ENCODE results near the gene RBPJ. TPM values are rescaled to one million over a fixed set of nuclear protein-coding genes. Genes with fewer than 3 reads are reported as not detected.

Gene RBPJ
- total RNA-seq, 1 experiment from 2014 or later: 59.8 TPM

GRCh38 chr4:26349496-26349895 is 28.7 kb downstream of the RBPJ start:
- Histone ChIP-seq H3K4me1 (ENCODE audit: insufficient read depth, low read length, poor library complexity, severe bottlenecking) (peaks cover 15% of the 10 kb centered on the region), H3K27ac (ENCODE audit: low read depth, low read length, poor library complexity, severe bottlenecking) (no peak overlapping the region), H3K9me3 (ENCODE audit: low read depth, low read length, poor library complexity, severe bottlenecking) (no peaks in the 10 kb centered on the region), H3K27me3 (replicated peaks; ENCODE audit: insufficient read depth, low read depth, low read length, poor library complexity) (no peaks in the 10 kb centered on the region), H3K36me3 (ENCODE audit: insufficient read depth, low read length, poor library complexity, severe bottlenecking) (no peaks in the 10 kb centered on the region), H3K4me3 (ENCODE audit: low read depth, low read length, poor library complexity, severe bottlenecking) (no peak overlapping the region)
- intact Hi-C loops (cut with micrococcal nuclease; ENCODE audit: unreplicated experiment): no loop called here
- no TSS peak for BruUV-seq (replicated peaks)
- DNase-seq (ENCODE audit: low spot score): no peak
- POLR2A ChIA-PET (ENCODE audit: low non-redundant PET): no interaction called here
- CTCF ChIA-PET: no interaction called here
- TF ChIP-seq CTCF (conservative IDR thresholded peaks at IDR 0.05; ENCODE audit: low read depth, low read length) (no peak), EZH2 (IDR thresholded peaks at IDR 0.05; ENCODE audit: borderline replicate concordance, low read depth, low read length, poor library complexity, severe bottlenecking) (no peak)

- TF ChIP-seq EZH2 (IDR thresholded peaks at IDR 0.05; ENCODE audit: borderline replicate concordance, low read depth, low read length, poor library complexity, severe bottlenecking) (no peak), CTCF (conservative IDR thresholded peaks at IDR 0.05; ENCODE audit: low read depth, low read length) (no peak)
- no peak for DNase-seq (ENCODE audit: low spot score)
- POLR2A ChIA-PET (ENCODE audit: low non-redundant PET): no interaction called here
- intact Hi-C loops (cut with micrococcal nuclease; ENCODE audit: unreplicated experiment): no loop called here
- Histone ChIP-seq H3K4me1 (ENCODE audit: insufficient read depth, low read length, poor library complexity, severe bottlenecking) (peaks cover 5% of the 10 kb centered on the region), H3K9me3 (ENCODE audit: low read depth, low read length, poor library complexity, severe bottlenecking) (no peaks in the 10 kb centered on the region), H3K27ac (ENCODE audit: low read depth, low read length, poor library complexity, severe bottlenecking) (no peak overlapping the region), H3K4me3 (ENCODE audit: low read depth, low read length, poor library complexity, severe bottlenecking) (no peak overlapping the region), H3K27me3 (replicated peaks; ENCODE audit: insufficient read depth, low read depth, low read length, poor library complexity) (no peaks in the 10 kb centered on the region), H3K36me3 (ENCODE audit: insufficient read depth, low read length, poor library complexity, severe bottlenecking) (no peaks in the 10 kb centered on the region)
- CTCF ChIA-PET: interaction anchor here (0.5 kb wide), 1 partner anchor 80 kb away, joined by 3 read pairs; no protein-coding TSS in a partner anchor
- no TSS peak for BruUV-seq (replicated peaks)
Observed at GRCh38 chr4:26351685-26352084, 30.9 kb downstream of the RBPJ start.

- POLR2A ChIA-PET (ENCODE audit: low non-redundant PET): no interaction called here
- no peaks in the 10 kb centered on the region for H3K36me3 ChIP-seq (ENCODE audit: insufficient read depth, low read length, poor library complexity, severe bottlenecking)
Observed at GRCh38 chr4:26354491-26354890, 33.7 kb downstream of the RBPJ start.

More at GRCh38 chr4:26354491-26354890, 33.7 kb downstream of the RBPJ start:
- no peaks in the 10 kb centered on the region for H3K9me3 ChIP-seq (ENCODE audit: low read depth, low read length, poor library complexity, severe bottlenecking)
- no peak for TF ChIP-seq CTCF (conservative IDR thresholded peaks at IDR 0.05; ENCODE audit: low read depth, low read length)
- TF ChIP-seq EZH2 (IDR thresholded peaks at IDR 0.05; ENCODE audit: borderline replicate concordance, low read depth, low read length, poor library complexity, severe bottlenecking): no peak
- no peak overlapping the region for H3K27ac ChIP-seq (ENCODE audit: low read depth, low read length, poor library complexity, severe bottlenecking)
- H3K4me3 ChIP-seq (ENCODE audit: low read depth, low read length, poor library complexity, severe bottlenecking): no peak overlapping the region
- CTCF ChIA-PET: interaction anchor here (0.6 kb wide), 1 partner anchor 293 kb away, joined by 8 read pairs; no protein-coding TSS in a partner anchor
- H3K27me3 ChIP-seq (replicated peaks; ENCODE audit: insufficient read depth, low read depth, low read length, poor library complexity): no peaks in the 10 kb centered on the region
- peaks cover 5% of the 10 kb centered on the region for H3K4me1 ChIP-seq (ENCODE audit: insufficient read depth, low read length, poor library complexity, severe bottlenecking)
- no peak for DNase-seq (ENCODE audit: low spot score)
- no TSS peak for BruUV-seq (replicated peaks)
- intact Hi-C loops (cut with micrococcal nuclease; ENCODE audit: unreplicated experiment): no loop called here
